ENCODE measurements around the gene ARL4D. TPM values are rescaled to one million over a fixed set of nuclear protein-coding genes. Genes with fewer than 3 reads are reported as not detected.

The ARL4D gene, protein sequence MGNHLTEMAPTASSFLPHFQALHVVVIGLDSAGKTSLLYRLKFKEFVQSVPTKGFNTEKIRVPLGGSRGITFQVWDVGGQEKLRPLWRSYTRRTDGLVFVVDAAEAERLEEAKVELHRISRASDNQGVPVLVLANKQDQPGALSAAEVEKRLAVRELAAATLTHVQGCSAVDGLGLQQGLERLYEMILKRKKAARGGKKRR
- 15.1 and 20.0 TPM in 2 replicates for total RNA-seq

DNA sequence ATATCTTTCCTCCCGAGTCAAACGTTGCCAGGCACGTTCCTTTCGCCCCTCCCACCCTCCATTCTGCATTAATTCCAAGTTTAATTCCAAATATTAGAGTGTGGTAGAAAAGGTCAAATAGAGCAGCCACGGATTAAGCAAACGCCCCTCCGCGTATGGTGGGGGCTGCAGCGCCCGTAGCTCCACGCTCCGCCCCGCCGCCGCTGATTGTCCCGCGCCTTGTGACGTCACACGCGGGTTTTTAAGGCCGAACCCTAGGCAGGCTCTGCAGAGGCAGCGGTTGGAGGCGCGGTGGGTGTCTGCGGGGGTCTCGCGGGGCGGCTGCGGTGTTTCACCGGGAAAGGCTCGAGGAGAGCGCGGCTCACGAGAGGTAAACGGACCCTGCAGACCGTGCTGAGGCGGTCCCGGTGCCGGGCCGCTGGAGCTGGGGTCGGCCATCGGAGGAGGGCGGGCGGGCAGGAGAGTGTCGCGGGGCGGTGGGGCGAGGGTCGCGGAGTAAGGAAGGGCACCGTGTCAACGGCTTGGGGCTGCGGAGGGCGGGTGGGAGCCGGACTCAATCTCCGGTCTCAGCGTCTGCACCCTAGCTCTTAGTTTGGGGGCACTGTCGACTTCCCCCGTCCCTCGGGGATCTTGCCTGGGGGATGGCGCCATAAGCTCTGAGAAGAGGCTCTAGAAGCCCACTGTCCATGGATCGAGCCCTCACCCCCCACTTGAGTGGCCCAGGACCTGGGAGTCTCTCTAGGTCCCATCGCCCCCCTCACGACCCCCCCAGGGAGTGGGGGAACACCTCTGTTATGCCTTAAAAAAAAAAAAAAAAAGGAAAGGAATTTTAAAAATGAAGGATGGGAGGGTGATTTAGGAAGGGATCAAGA lies at the start of gene ARL4D:
Gene ARL4D, plus strand, starts transcription at position 270 of the 872 bp plus-strand sequence. CDS start 740 bp downstream, outside the sequence.
- H3K4me3 ChIP-seq (ENCODE audit: low read depth, low read length): peak within 1 kb of the TSS; percentile 88
- DNase-seq (ENCODE audit: low read depth): peak; percentile 79
- TF ChIP-seq, protein P1, sequence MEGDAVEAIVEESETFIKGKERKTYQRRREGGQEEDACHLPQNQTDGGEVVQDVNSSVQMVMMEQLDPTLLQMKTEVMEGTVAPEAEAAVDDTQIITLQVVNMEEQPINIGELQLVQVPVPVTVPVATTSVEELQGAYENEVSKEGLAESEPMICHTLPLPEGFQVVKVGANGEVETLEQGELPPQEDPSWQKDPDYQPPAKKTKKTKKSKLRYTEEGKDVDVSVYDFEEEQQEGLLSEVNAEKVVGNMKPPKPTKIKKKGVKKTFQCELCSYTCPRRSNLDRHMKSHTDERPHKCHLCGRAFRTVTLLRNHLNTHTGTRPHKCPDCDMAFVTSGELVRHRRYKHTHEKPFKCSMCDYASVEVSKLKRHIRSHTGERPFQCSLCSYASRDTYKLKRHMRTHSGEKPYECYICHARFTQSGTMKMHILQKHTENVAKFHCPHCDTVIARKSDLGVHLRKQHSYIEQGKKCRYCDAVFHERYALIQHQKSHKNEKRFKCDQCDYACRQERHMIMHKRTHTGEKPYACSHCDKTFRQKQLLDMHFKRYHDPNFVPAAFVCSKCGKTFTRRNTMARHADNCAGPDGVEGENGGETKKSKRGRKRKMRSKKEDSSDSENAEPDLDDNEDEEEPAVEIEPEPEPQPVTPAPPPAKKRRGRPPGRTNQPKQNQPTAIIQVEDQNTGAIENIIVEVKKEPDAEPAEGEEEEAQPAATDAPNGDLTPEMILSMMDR (IDR thresholded peaks at IDR 0.05; ENCODE audit: insufficient read depth, low read depth, low read length): no peak

GRCh38 chr17:43349142-43349541 lies 49.7 kb upstream of the ARL4D start:
- no peak overlapping the region for H3K4me3 ChIP-seq (ENCODE audit: low read depth, low read length)
- DNase-seq (ENCODE audit: low read depth): no peak
- TF ChIP-seq, protein P1 (IDR thresholded peaks at IDR 0.05; ENCODE audit: insufficient read depth, low read depth, low read length): no peak

- TF ChIP-seq, protein P1 (IDR thresholded peaks at IDR 0.05; ENCODE audit: insufficient read depth, low read depth, low read length): no peak
- H3K4me3 ChIP-seq (ENCODE audit: low read depth, low read length): no peak overlapping the region
- no peak for DNase-seq (ENCODE audit: low read depth)
Observed at GRCh38 chr17:43350888-43351361, 47.9 kb upstream of the ARL4D start.

DNA sequence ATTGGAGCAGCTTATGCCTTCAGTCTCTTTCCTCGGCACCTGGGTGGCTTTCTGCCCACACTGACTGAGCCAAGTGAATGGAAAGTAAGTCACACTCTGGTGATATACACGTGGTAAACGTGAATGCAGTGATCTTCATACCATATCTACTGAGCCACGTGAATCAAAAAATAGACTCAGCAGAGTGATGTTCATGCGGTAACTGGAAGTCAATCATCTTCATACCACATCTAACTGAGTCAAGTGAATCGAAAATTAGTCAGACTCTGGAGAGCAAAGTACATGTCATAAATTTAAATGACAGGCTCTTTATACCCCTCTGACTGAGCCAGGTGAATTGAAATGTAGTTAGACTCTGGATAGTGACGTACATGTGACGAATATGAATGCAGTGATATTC lies 47.1 kb upstream of the ARL4D start:
- no peak for DNase-seq (ENCODE audit: low read depth)
- TF ChIP-seq, protein P1 (IDR thresholded peaks at IDR 0.05; ENCODE audit: insufficient read depth, low read depth, low read length): no peak
- no peak overlapping the region for H3K4me3 ChIP-seq (ENCODE audit: low read depth, low read length)

DNA sequence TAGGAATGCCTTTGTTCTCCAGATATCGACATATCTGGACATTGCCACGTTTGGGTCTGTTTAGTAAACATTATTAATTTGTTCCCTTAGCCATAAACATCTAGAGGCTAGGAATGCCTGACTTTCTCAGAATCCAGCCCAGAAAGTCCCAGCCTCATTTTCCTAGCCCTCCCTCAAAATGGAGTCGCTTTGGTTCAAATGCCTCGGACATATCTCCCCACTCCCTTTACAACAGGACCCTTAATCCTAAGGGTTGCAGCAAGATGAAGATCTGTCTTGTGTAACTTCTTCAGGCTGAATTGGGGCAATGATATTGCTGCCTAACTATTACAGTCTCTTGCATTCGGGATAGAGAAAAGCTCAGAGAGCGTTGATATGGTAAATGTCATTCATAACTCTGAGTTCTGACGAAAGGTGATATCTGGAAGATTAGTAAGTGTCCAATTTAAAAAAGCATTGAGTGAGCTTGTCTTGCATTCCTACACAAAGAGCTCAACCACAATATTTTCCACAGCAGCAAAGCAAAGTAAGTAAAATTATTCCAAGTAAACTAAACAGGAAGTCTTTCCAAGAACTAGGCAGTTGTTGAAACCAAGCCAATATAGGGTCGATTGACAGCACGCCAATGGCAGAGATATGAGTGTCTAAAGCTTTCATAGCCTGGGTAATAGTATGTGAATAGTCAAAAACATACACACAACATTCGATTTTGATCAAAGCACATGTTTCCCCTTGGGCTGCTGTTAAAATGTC lies 46.0 kb upstream of the ARL4D start:
- no peak for DNase-seq (ENCODE audit: low read depth)
- no peak overlapping the region for H3K4me3 ChIP-seq (ENCODE audit: low read depth, low read length)
- TF ChIP-seq, protein P1 (IDR thresholded peaks at IDR 0.05; ENCODE audit: insufficient read depth, low read depth, low read length): no peak

GRCh38 chr17:43353393-43353792 lies 45.4 kb upstream of the ARL4D start:
- no peak for DNase-seq (ENCODE audit: low read depth)
- TF ChIP-seq, protein P1 (IDR thresholded peaks at IDR 0.05; ENCODE audit: insufficient read depth, low read depth, low read length): no peak
- H3K4me3 ChIP-seq (ENCODE audit: low read depth, low read length): no peak overlapping the region
